CD14-positive monocyte (primary cell): ENCODE measurements around the gene TBCA. TPM values are rescaled to one million over a fixed set of nuclear protein-coding genes. Genes with fewer than 3 reads are reported as not detected.

Experiments
- DNase-seq, 3 donors: peaks; one replicate each; pipeline ENCODE4 v3.0.0-alpha.2; 2011 to 2022
- H2AFZ ChIP-seq: 2 replicates; pipeline ENCODE4 v1.6.0; 2012; ENCODE audit warnings: mild to moderate bottlenecking, low read depth, low read length, inconsistent platforms; ENCODE audit not compliant: insufficient read depth, poor library complexity, severe bottlenecking
- H3K27ac ChIP-seq, 2 donors: 1 replicate in 1 of 2; 2 replicates in 1 of 2; pipeline ENCODE4 v1.5.1; 2012 to 2013; ENCODE audit warnings: low read length in 2 of 2, control low read depth in 1 of 2, inconsistent platforms in 1 of 2, low read depth in 1 of 2, mild to moderate bottlenecking in 1 of 2
- H3K27me3 ChIP-seq, 2 donors: one replicate each; pipeline versions ENCODE4 v1.6.0 to v1.6.1; 2011 to 2013; ENCODE audit warnings: low read length in 2 of 2; ENCODE audit not compliant: control insufficient read depth in 2 of 2, insufficient read depth in 2 of 2
- H3K36me3 ChIP-seq, 2 donors: replicated peaks in 1 of 2; 1 replicate in 1 of 2; 2 replicates in 1 of 2; pipeline versions ENCODE4 v1.5.1 to v1.6.1; 2012 to 2013; ENCODE audit warnings: low read length in 2 of 2, control low read depth in 1 of 2, inconsistent platforms in 1 of 2, mild to moderate bottlenecking in 1 of 2; ENCODE audit not compliant: insufficient read depth in 2 of 2, control insufficient read depth in 1 of 2
- H3K4me1 ChIP-seq, 2 donors: 1 replicate in 1 of 2; 2 replicates in 1 of 2; pipeline versions ENCODE4 v1.5.1 to v1.6.1; 2012 to 2013; ENCODE audit warnings: low read length in 2 of 2, control low read depth in 1 of 2, inconsistent platforms in 1 of 2, mild to moderate bottlenecking in 1 of 2, moderate library complexity in 1 of 2; ENCODE audit not compliant: insufficient read depth in 2 of 2, control insufficient read depth in 1 of 2
- H3K4me2 ChIP-seq: replicated peaks from 2 replicates; pipeline ENCODE3; 2012; ENCODE audit warnings: low read length, moderate library complexity, mild to moderate bottlenecking; ENCODE audit not compliant: poor library complexity, severe bottlenecking; ENCODE audit errors: extremely low read depth
- H3K4me3 ChIP-seq, 3 experiments: fragments of 200-600 bp in 1 of 3; sonication (generic) in 1 of 3; replicated peaks in 1 of 3; 1 replicate in 2 of 3; 2 replicates in 1 of 3; pipeline ENCODE4 v1.5.1; 2011 to 2013; ENCODE audit warnings: low read length in 3 of 3, mild to moderate bottlenecking in 3 of 3, control low read depth in 2 of 3, low read depth in 2 of 3, inconsistent platforms in 1 of 3, moderate library complexity in 1 of 3
- H3K79me2 ChIP-seq: 2 replicates; pipeline ENCODE4 v1.6.0; 2012; ENCODE audit warnings: mild to moderate bottlenecking, control low read depth, inconsistent platforms, low read length, moderate library complexity; ENCODE audit not compliant: insufficient read depth
- H3K9ac ChIP-seq: 2 replicates; pipeline ENCODE4 v1.6.0; 2017; ENCODE audit warnings: low read length, mild to moderate bottlenecking; ENCODE audit not compliant: insufficient read depth, poor library complexity, severe bottlenecking
- H3K9me3 ChIP-seq, 2 donors: replicated peaks in 1 of 2; 1 replicate in 1 of 2; 2 replicates in 1 of 2; pipeline versions ENCODE4 v1.5.1 to v1.6.1; 2012 to 2013; ENCODE audit warnings: low read length in 2 of 2, control low read depth in 1 of 2; ENCODE audit not compliant: control insufficient read depth in 1 of 2, insufficient read depth in 1 of 2
- H4K20me1 ChIP-seq: 2 replicates; pipeline ENCODE4 v1.6.0; 2012; ENCODE audit warnings: mild to moderate bottlenecking, low read length, control low read depth, moderate library complexity; ENCODE audit not compliant: insufficient read depth
- H3K27ac Mint-ChIP-seq, 7 donors: one replicate each; pipeline ENCODE4 v1.8.0; 2020; ENCODE audit warnings: mild to moderate bottlenecking in 7 of 7, mixed read lengths in 7 of 7, moderate library complexity in 6 of 7, inconsistent platforms in 2 of 7
- H3K27me3 Mint-ChIP-seq, 3 donors: one replicate each; pipeline ENCODE4 v1.8.0; 2021 to 2022; ENCODE audit warnings: low read depth in 3 of 3, mild to moderate bottlenecking in 3 of 3, mixed read lengths in 3 of 3, moderate library complexity in 3 of 3, inconsistent platforms in 1 of 3
- H3K36me3 Mint-ChIP-seq, 2 donors: one replicate each; pipeline ENCODE4 v1.8.0; 2020; ENCODE audit warnings: mixed read lengths in 2 of 2, inconsistent platforms in 1 of 2, mild to moderate bottlenecking in 1 of 2
- H3K4me1 Mint-ChIP-seq: one replicate; pipeline ENCODE4 v1.8.0; 2020; ENCODE audit warnings: mild to moderate bottlenecking, mixed read lengths
- H3K4me3 Mint-ChIP-seq, 2 donors: one replicate each; pipeline ENCODE4 v1.8.0; 2020; ENCODE audit warnings: mild to moderate bottlenecking in 2 of 2, mixed read lengths in 2 of 2, moderate library complexity in 1 of 2
- H3K9me3 Mint-ChIP-seq, 7 donors: one replicate each; pipeline ENCODE4 v1.8.0; 2020 to 2022; ENCODE audit warnings: mixed read lengths in 7 of 7, mild to moderate bottlenecking in 6 of 7, moderate library complexity in 6 of 7, inconsistent platforms in 2 of 7
- WGBS: methylation state at CpG from one replicate; pipeline ENCODE4 v1.1.5; 2013; ENCODE audit warnings: missing lambda C conversion rate; ENCODE audit not compliant: insufficient coverage; 5-methylcytosine and 5-hydroxymethylcytosine counted together
- intact Hi-C, 2 donors: fragments of 100-400 bp; cut with micrococcal nuclease; formaldehyde crosslinking; loops; one replicate each; pipeline versions ENCODE4 v1.15.0 to v1.15.1; 2023
- polyA plus RNA-seq, 3 donors: library from polyadenylated mRNA; depleted of rRNA in 1 of 3; unstranded in 2 of 3; stranded (reverse) in 1 of 3; fragments of 300-500 nt in 2 of 3; fragments of >200 nt in 1 of 3; fragmentation: Illumina TruSeq in 2 of 3; gene quantifications; 1 replicate in 2 of 3; 2 replicates in 1 of 3; pipeline ENCODE4 v1.2.3, GENCODE V29; 2012 to 2021
- TF ChIP-seq, protein P1 (sequence below): fragments of 200-600 bp; IDR thresholded peaks from one replicate; pipeline ENCODE4 v1.8.0; 2022; ENCODE audit warnings: antibody characterized with exemption, mild to moderate bottlenecking

TBCA gene
- polyA plus RNA-seq, 3 donors = 56.0 to 150 (median 141) TPM

DNA sequence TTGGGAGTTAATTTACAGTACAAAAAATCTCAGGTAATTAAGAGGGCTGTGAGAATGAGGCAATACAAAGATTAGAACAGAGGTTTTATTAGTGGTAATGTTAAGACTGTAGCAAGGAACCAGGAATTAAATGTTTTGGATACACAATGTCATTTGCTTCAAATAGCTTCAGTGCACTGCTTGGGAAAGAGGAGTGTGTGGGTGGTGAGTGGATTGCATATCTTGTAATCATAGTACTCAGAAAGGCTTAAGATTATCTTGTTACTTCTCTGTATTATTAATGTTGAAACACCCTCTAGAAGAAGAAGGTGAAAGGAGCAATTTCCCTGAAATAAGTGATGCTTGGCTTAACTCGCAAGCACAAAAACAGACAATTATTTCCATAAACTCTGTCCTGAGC is 21.0 kb upstream of the TBCA start:
- no peak overlapping the region for H3K27ac Mint-ChIP-seq
- TF ChIP-seq, protein P1, sequence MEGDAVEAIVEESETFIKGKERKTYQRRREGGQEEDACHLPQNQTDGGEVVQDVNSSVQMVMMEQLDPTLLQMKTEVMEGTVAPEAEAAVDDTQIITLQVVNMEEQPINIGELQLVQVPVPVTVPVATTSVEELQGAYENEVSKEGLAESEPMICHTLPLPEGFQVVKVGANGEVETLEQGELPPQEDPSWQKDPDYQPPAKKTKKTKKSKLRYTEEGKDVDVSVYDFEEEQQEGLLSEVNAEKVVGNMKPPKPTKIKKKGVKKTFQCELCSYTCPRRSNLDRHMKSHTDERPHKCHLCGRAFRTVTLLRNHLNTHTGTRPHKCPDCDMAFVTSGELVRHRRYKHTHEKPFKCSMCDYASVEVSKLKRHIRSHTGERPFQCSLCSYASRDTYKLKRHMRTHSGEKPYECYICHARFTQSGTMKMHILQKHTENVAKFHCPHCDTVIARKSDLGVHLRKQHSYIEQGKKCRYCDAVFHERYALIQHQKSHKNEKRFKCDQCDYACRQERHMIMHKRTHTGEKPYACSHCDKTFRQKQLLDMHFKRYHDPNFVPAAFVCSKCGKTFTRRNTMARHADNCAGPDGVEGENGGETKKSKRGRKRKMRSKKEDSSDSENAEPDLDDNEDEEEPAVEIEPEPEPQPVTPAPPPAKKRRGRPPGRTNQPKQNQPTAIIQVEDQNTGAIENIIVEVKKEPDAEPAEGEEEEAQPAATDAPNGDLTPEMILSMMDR = no peak
- Histone ChIP-seq H3K36me3 (no peaks in the 10 kb centered on the region), H3K79me2 (no peaks in the 10 kb centered on the region), H3K27ac (no peak overlapping the region), H3K4me1 (peaks cover 10 to 17% of the 10 kb centered on the region in 2 donors), H2AFZ (no peak overlapping the region), H3K9me3 (peaks cover 0 to 4% of the 10 kb centered on the region in 2 donors), H3K4me2 (no peak overlapping the region), H4K20me1 (no peaks in the 10 kb centered on the region), H3K9ac (no peak overlapping the region), H3K4me3 (no peak overlapping the region), H3K27me3 (no peaks in the 10 kb centered on the region)
- WGBS = no CpG with 5 or more reads among the region's 1 CpG
- intact Hi-C loops = no loop called here
- H3K27me3 Mint-ChIP-seq = peaks cover 0 to 2% (median 0%) of the 10 kb centered on the region in 3 donors
- H3K36me3 Mint-ChIP-seq = no peaks in the 10 kb centered on the region
- DNase-seq = no peak
- peaks cover 2 to 20% (median 11%) of the 10 kb centered on the region in 7 donors for H3K9me3 Mint-ChIP-seq
- no peak overlapping the region for H3K4me3 Mint-ChIP-seq
- peaks cover 29% of the 10 kb centered on the region for H3K4me1 Mint-ChIP-seq

DNA sequence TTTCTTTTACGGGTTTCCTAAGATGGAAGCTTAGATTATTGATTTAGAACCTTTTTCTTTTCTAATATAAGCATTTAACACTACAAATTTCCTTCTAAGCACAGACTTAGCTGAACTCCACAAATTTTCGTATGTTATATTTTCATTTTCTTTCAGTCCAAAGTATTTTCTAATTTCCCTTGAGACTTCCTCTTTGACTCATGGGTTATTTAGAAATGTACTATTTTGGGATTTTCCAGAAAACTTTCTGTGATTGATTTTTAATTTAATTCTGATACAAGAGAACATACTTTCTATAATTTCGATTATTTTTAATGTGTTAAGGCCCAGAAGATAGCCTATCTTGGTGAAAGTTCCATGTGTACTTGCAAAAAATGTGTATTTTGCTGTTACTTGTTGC is 19.7 kb upstream of the TBCA start:
- no peak overlapping the region for H3K9ac ChIP-seq
- peaks cover 39% of the 10 kb centered on the region for H3K4me1 Mint-ChIP-seq
- H3K4me3 Mint-ChIP-seq = no peak overlapping the region
- no peaks in the 10 kb centered on the region for H3K36me3 ChIP-seq
- H3K27ac ChIP-seq = no peak overlapping the region
- H3K9me3 ChIP-seq = no peaks in the 10 kb centered on the region
- no peaks in the 10 kb centered on the region for H3K27me3 ChIP-seq
- TF ChIP-seq, protein P1 = no peak
- no peak overlapping the region for H3K27ac Mint-ChIP-seq
- DNase-seq = no peak
- peaks cover 10 to 17% of the 10 kb centered on the region in 2 donors for H3K4me1 ChIP-seq
- H2AFZ ChIP-seq = no peak overlapping the region
- no peaks in the 10 kb centered on the region for H4K20me1 ChIP-seq
- intact Hi-C loops = no loop called here
- H3K79me2 ChIP-seq = no peaks in the 10 kb centered on the region
- H3K36me3 Mint-ChIP-seq = no peaks in the 10 kb centered on the region
- no peak overlapping the region for H3K4me3 ChIP-seq
- H3K4me2 ChIP-seq = no peak overlapping the region
- H3K9me3 Mint-ChIP-seq = peaks cover 0 to 11% (median 5%) of the 10 kb centered on the region in 7 donors
- H3K27me3 Mint-ChIP-seq = peaks cover 0 to 2% (median 0%) of the 10 kb centered on the region in 3 donors
- WGBS = no CpG with 5 or more reads among the region's 3 CpGs
